ENCODE results near the gene PRKRIP1.

GRCh38 chr7:102417105-102417504 lies 20.9 kb downstream of the PRKRIP1 start:
- TF ChIP-seq CTCF (IDR thresholded peaks at IDR 0.05) = no peak
- TF ChIP-seq POLR2A (IDR thresholded peaks at IDR 0.05) = no peak
